CD4-positive, alpha-beta T cell treated with Interleukin-21 for 1 hour (primary cell): ENCODE results near the gene FHIT.
"Not testable (repeated sequence)": the region's sequence is repeated elsewhere in the genome, so short reads cannot be mapped to it uniquely, and the experiment has no call there.

Experiments used
- DNase-seq: peaks from one replicate; pipeline ENCODE4 v3.0.0-alpha.2; 2020

Gene FHIT

DNA sequence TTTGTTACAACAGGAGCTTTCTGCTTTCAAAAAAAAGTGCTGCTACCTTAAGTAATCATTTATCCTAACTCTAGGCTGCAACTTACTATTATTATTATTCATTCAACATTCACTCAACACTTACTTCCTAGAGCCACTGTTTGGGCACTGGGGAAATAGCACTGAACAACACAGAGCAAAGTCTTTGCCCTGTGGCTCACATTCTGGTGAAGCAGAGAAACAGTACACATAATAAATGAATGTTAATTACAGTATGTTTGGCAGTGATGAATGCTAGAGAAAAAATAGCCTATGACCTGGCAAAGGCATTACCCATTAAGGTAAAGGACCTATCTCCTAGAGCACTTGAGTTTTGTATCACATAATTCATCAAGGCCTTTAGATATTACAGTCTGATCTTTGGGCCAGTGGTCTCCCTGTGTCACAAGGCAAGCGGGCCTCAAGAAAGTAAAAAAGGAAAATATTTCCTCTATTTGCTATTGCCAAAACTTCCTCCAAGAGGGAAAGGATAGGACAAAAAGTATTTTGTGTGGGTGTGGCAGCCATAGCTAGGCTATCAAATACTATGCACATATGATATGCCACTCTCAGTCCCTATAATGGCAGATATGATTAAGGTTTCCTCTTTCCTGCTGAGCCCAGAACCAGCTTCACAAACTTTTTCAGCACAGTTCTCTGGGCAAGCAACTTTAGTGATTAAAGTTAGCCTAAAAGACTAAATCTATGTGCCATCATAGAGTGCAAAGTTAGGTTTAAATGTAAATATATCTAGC lies 142.8 kb downstream of the FHIT start:
- DNase-seq, result no peak

DNA sequence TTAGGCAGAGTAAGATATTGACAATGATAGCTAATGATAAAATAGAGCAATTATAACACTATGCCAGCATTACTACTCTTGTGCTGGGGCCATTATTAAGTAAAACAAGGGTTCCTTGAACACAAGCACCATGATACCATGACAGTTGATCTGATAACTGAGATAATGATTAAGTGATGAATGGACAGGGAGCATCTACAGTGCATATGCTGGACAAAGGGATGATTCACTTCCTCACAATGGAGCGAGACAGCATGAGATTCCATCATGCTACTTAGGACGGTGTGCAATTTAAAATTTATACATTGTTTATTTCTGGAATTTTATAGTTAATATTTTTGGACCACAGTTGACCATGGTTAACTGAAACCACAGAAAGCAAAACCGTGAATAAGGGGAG lies 156.6 kb downstream of the FHIT start:
- DNase-seq, result no peak

DNA sequence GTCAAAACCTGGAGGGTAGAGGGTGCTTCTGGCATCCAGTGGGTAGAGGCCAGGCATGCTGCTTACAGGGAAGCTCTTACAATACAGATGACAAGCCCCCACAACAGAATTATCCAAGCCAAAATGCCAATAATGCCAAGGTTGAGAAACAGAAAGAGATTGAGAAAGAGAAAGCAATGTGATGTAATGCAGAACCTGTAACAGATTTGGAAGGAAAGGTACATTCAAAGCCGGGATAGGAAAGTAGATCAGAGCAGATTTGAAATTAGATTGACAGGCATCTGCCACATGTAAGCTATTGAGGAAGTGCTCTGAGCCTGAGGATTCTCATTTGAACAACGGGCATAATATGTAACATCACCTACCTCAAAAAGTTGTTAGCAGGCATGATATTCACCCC lies 157.9 kb downstream of the FHIT start:
- no peak for DNase-seq

DNA sequence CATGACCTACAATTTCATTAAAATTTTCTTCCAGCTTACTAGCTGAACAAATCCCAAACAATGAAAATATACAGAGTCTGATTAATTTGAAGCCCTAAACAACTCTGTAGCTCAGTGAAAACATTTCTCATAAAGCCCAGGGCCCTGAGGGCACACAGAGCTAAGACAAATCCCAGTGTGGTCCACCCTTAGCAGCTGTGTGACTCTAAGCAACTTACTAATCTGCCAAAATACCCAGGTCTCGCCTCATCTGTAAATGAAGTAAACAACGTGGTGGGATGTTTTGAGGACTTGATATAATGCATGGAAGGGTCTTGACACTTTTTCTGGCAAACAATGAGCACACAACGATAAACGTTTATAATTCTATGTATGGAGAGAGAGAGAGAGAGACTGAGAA lies 158.4 kb downstream of the FHIT start:
- no peak for DNase-seq

DNA sequence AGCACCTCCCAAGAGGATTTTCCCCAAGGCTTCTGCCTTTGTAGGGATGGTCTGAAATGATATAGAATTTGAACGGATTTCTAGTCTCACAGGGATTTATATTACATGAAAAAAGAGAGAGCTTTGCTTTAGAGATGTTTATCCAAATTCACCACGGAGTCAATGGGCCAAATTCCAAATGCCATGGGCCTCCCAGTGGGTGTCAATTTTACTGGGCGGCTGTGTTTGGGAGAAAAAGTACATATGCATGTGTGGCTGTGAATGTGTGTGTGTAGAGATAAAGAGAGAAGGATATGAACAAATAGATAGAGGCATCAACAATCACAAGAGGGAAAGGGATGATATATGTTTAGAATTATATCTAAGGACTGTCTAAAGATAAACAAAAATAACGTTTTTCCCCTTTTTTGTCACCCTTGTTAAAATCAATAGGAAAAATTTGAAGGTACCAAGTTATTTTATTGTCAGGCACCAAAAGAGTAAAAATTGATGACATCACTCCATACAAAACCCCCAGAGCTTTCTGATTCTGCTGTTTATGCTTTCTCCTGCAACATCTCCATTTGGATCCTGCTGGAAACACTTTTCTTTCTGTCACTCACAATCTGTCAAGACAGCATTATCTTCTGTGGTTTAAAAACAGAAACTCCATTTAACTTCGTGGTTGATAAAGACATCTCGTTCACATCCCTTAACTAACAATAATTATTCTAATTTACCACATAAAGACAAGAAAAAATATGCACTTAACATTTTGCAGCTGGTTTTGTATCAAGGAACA lies 160.7 kb downstream of the FHIT start:
- DNase-seq, result no peak

DNA sequence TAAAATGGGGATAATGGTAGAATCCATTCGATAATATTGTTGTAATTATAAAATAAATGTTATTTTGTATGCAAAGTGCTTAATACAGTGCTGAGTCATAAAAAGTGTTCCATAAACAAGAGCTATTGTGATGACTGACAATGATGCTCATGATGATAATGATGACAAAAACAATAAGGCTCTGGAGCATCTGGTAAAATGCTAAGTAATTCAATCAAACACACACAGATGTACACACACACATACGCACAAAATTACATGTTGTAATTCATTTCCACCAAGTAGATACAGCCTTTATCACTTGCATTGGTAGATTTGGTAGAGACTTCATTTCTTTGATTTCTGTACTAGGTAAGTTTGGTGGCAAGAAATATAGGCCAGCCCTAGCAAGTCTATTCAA lies 163.8 kb downstream of the FHIT start:
- no peak for DNase-seq

DNA sequence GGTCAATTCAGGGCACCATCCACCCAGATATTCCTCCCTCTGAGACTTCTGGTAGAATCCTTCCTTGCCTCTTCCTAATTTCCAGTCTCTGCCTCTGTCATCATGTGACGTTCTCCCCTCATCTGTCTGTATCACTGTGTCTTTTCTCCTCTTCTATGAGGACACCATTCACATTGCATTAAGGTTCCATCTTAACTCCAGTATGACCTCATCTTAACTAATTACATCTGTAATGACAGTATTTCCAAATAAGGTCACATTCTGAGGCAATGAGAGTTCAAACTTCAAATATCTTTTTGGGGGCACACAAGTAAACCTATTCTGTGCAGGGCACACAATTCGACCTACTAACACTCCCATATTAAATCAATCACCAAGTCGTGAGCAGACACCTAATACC lies 169.7 kb downstream of the FHIT start:
- no peak for DNase-seq

DNA sequence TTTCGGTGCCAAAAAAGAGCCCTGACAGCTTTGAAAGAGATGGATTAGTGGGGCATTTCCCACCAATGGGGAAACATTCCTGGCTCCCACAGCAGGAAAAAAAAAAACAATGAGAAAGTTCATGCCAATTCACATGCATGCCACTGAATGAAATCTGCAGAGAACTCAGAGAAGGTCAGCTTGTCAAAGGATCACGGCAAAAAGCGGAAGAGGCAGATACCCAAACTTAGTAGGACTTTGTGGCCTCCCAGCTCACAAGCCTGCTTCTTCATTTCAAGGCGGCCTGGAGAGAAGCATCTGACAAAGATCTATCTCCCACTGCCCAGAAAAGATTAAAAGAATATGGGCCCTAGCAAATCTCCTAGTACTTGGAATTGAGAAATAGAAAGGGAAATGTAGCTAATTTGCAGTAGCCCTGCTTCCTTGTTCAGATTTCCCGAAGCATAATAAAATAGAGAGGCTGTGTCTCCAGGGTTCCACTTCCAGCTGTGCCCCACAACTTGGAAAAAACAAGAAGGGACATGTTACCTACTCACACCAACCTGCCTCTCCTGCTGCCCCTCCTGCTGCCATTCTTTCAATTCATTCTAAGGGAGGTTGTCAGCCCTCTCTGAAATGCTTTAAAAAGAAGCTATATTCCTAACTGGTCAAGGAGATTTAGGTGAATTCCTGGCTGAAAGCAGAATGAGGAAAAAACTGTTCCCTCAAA lies 170.4 kb downstream of the FHIT start:
- no peak for DNase-seq

DNA sequence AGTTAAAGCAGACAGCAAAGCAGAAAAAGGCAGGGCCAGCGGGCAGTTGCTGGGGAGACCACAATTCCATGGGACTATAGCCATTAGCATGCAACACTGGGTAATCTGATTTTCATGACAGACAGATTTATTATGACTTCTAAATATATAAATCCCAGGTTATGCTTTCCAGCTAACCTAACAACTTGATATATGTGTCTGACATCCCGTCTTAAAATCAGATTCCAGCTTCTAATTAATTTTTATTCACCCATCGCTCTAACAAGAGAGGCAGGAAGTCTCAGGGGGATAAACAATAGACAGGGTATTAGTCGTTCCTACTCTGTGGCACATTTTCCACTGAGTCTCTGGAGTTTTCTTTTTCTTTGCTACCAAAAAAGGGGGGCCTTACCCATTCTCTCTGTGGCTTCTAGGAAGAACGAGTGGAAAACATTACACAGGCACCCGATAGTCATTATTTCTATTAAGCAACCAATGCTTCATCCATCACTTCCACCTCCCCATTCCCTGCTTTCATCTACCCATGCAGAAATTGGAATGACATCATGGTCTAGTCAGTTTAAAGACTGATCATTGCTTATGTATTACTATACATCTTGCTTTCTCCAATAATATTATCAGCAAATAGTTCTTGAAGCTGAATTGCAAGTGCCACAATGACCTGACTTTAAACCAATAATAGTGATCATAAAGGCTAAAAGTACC lies 173.1 kb downstream of the FHIT start:
- no peak for DNase-seq

DNA sequence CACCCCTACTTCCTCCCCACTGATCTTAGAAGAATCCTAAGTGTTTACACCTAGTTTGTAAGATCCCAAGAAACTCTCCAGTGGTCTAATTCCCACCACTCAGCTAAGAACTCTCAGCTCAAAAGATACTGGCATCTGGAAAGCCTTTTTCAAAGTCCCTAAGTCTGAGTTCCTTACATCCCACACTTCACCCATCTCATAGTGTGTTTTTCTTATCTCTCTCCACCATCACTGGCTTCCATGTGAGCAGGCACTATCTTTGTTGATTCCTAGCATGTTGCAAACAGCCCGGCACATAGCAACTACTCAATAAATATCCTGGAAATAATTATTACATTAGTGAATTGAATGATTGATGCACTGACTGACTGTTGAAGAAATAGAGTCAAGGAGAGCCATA lies 173.7 kb downstream of the FHIT start:
- no peak for DNase-seq

DNA sequence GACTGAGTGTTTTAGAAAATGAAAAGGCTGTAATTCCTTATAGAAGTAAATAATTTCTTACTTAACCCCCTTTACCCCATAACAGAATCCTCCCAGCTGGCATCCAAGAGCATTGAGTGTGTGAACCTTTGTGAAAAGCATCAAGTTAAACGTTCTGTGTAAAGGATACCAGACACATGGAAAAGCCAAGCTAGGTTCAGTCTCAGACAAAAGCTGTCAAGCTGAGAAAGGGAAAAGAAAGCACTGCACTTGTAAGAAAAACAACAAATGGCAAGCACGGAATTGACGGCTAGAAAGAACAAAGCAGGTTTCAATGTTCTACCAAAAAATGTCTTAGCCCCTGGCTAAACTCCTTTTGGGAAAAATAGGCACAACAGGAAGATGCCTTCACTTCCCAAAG lies 176.5 kb downstream of the FHIT start:
- no peak for DNase-seq

DNA sequence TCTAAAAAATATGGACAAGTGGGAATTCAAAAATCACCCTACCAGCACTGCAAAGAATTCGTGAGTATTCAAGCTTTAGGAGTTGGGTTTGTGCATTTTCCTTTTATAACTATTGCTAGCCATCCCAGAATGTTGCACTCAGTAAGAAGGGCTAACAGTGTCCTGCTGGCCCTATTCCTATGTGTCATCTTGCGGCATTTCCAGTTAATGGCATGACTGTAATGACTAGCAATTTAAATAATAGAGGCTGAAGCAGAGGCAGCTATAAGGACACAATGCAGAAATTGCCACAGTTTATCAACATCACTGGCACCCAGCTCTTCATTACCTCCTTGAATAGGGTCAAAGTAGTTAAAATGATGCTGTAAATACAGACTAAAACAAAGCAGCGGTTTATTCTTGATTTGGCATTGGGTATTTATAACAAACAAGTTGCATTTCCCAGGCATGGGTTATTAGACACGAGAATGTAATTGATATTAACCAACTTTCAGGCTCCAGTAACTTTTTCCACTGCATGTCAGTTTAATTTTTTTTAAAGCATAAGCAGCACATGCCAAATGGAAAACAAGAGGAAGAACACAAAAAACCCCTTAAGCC lies 177.6 kb downstream of the FHIT start:
- no peak for DNase-seq

DNA sequence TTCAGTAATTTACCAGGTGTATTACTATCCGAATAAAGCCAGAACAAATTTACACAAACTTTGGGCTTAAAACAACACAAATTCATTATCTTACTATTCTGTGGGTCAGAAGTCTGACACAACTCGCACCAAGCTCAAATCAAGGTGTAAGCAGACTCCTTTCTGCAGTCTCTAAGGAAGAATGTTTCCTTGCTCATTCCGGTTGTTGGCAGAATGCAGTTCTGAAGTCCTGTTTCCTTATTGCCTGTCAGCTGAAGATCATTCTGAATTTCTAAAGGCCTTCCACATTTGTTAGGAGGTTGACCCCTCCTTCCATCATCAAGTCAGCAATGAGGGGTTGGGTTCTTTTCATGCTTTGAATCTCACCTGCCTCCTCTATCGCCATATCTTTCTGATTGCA lies 183.2 kb downstream of the FHIT start:
- DNase-seq, result no peak

DNA sequence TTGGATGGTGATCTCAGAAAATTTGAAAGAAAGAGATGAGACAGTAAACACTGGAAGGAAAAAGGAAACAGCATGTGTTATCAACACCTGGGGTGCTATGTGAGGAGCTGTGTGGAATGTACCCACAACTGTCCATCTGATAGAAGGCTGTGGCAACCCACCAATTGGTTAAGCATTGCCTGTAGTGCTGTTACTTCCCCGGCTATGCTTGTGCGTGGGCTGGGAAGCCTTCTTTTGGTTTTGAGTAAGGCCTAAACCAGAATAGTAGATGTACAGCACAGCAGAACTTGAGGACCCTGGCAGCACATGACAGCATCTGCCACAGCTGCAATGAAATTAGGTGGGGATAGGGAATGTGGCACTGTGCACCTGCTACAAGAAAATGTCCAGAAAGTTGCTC lies 184.5 kb downstream of the FHIT start:
- no peak for DNase-seq

DNA sequence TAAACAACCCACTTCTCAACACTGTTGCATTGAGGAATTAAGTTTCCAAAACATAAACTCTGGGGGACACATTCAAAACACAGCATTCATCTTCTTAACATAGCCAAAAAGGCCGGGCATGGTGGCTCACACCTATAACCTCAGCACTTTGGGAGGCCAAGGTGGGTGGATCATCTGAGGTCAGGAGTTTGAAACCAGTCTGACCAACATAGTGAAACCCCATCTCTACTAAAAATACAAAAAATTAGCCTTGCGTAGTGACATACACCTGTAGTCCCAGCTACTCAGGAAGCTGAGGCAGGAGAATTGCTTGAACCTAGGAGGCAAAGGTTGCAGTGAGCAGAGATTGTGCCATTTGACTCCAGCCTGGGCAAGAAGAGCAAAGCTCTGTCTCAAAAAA lies 185.0 kb downstream of the FHIT start:
- not testable (repeated sequence) for DNase-seq

DNA sequence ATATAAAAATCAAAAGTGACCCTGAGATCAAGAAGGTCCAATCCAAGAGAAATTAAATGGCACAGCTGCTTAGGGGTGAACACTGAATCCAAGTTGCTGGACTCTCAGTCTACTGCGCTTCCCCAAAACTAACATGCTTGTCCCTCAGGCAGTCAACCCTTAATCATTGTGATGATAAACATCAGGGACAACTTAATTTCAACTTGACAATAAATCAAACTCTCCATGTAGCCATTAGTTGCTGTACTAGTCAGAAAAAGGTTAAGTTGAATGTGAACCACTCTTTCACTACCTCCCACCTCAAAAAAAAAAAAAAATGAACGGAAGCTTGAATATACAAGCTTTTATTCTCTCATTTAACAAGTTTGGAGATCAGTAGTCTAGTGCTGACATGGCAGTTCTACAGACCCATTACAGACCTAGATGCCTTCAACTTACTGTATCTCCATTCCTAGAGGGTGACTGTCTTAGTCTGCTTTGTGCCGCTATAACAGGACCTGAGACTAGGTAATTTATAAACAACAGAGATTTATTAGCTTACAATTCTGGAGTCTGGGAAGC lies 185.7 kb downstream of the FHIT start:
- DNase-seq, result no peak

DNA sequence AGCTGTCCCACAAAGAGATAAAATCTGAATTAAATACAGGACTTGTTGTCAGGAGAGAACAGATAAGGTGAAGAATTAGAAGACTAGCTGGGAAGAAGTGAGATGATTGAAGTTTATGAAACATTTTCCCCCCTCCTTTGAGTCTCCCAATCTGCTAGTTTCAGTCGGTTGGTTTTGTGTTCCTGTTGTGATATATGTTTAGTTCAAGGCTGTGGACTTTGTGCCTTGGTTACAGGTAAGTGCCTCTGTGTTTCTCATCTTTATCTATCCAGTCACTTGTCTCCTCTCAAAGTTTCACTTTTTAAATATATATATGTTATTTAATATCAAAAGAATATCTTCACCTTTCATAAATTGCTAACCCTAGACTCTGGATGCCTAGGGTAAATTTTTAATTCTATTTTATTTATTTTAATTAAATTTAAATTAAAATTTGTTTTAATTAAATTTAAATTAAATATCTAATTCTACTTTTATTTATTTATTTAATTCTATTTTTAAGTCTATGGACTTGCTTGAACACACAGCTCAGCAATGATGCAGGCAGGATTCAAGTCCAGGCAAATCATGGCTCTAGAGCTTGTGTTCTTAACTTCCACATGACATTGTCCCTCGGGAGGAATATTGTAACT lies 190.0 kb downstream of the FHIT start:
- no peak for DNase-seq

DNA sequence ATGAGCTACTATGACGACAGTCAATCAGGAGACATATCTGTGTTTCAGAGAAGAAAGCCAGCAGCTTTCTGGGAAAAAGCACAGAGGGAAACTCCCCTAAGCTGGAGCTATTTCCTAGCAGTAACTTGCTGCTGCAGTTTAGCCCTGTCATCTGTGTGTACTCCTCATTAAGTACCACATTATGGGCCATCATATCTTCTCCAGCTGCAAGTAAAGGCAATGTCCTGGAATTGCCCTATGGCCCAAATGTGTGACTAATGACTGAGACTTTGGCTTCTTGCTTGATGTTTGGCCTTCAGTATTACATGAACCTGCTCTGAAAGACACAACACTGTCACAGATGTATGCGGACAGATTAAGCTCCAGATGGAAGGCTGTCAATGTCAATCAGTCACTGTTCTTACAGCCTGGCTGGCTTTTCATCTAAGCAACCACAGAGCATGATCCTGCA lies 190.8 kb downstream of the FHIT start:
- no peak for DNase-seq

DNA sequence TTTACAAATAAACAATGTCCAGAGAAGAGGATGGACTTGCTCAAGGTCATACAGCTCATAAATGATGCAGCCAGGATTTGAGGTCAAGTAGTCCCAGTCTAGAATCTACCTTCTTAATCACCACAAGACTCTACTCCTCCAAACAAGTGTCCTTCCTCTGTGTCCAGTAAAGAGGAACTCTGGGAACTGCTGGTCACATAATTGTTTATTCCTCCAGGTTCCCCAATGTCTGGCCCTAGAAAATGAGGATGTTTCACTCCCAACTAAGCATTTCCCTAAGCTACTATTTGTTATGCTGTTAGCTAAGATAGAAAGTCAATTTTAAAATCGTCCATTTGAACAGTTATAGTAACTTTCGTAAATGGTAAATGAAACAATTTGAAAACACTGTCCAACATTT lies 192.4 kb downstream of the FHIT start:
- DNase-seq, result no peak

DNA sequence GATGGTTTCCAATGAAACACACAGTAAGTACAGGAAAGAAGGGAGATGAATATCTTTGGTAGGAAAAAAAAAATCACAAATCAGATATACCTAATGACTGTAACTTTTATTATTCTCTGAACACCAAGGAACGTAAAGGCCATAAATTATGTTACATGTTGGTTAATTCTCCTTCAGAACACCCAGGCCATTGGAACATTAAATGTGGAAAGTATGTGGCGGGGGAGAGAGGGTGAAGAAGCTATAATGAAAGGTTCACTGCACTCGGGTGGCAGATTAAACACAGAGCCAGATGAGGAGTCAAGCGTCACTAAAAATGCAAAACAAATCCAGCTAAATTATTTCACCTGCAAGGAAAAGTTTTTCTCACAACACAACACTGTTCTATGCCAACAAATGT lies 193.8 kb downstream of the FHIT start:
- no peak for DNase-seq

DNA sequence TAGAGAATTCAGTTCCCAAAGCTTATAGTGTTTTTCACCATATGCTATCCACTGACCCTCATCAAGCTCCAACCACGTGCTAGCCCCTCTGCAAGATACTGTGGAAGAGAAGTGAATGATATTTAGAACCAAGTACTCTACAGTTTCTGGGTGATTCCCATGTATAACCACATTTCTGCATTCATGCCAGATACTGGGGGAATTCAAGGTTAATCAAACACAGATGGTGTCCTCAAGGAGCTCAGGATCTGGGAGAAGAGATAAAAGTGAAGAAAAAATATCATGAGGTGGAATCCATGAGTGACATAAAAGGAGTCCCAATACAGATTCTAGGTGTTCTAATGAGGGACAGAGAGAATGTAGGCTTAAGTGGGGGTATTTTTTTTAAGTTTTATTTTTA lies 195.8 kb downstream of the FHIT start:
- DNase-seq, result no peak
